GM12878 (cell line): ENCODE results near the gene WSCD2.
"Not testable (repeated sequence)": the region's sequence is repeated elsewhere in the genome, so short reads cannot be mapped to it uniquely, and the experiment has no call there.

Experiments used
- CTCF ChIP-seq, 3 experiments: IDR thresholded peaks in 2 of 3; conservative IDR thresholded peaks in 1 of 3; 2 replicates each; pipeline ENCODE4 v1.5.1; 2011; ENCODE audit warnings: low read depth in 3 of 3, low read length in 3 of 3, mild to moderate bottlenecking in 3 of 3, control low read depth in 2 of 3, moderate library complexity in 2 of 3, inconsistent platforms in 1 of 3, mixed read lengths in 1 of 3; ENCODE audit not compliant: control insufficient read depth in 2 of 3, insufficient read depth in 1 of 3; ENCODE audit errors: extremely low read depth in 1 of 3
- EGR1 ChIP-seq, 2 experiments: IDR thresholded peaks; 1 replicate in 1 of 2; 2 replicates in 1 of 2; pipeline ENCODE4 v1.6.1; 2011 to 2012; ENCODE audit warnings: low read depth in 2 of 2, low read length in 2 of 2, borderline replicate concordance in 1 of 2, mild to moderate bottlenecking in 1 of 2, moderate library complexity in 1 of 2
- GABPA ChIP-seq: IDR thresholded peaks from 2 replicates; pipeline ENCODE4 v1.6.1; 2014; ENCODE audit warnings: antibody characterized with exemption, low read depth, mild to moderate bottlenecking, inconsistent platforms
- HDAC2 ChIP-seq: fragments of 200-600 bp; sonication (generic); IDR thresholded peaks from 2 replicates; pipeline ENCODE4 v1.6.1; 2017
- JUNB ChIP-seq: IDR thresholded peaks from 2 replicates; pipeline ENCODE4 v1.6.1; 2016; ENCODE audit warnings: antibody characterized with exemption, mild to moderate bottlenecking
- KAT2A ChIP-seq: conservative IDR thresholded peaks from 2 replicates; pipeline ENCODE4 v1.6.1; 2011; ENCODE audit warnings: low read depth, low read length; ENCODE audit not compliant: control insufficient read depth
- MTA3 ChIP-seq: IDR thresholded peaks from 2 replicates; pipeline ENCODE4 v1.6.1; 2012; ENCODE audit warnings: low read length, inconsistent platforms, borderline replicate concordance
- MXI1 ChIP-seq: fragments of 150-350 bp; IDR thresholded peaks from 2 replicates; pipeline ENCODE4 v1.6.1; 2011; ENCODE audit warnings: low read depth, mild to moderate bottlenecking, inconsistent platforms, low read length, improper control_type of control experiment
- NFXL1 ChIP-seq: fragments of 450-650 bp; IDR thresholded peaks from 2 replicates; pipeline ENCODE4 v1.6.1; 2017; ENCODE audit warnings: antibody characterized with exemption, mild to moderate bottlenecking, borderline replicate concordance
- REST ChIP-seq: IDR thresholded peaks from 2 replicates; pipeline ENCODE4 v1.6.1; 2012; ENCODE audit warnings: mild to moderate bottlenecking, low read depth, low read length
- TARDBP ChIP-seq: IDR thresholded peaks from 2 replicates; pipeline ENCODE4 v1.6.1; 2016; ENCODE audit warnings: borderline replicate concordance
- ZNF207 ChIP-seq: fragments of 450-650 bp; IDR thresholded peaks from 2 replicates; pipeline ENCODE4 v1.6.1; 2014; ENCODE audit warnings: antibody characterized with exemption, mild to moderate bottlenecking, borderline replicate concordance

- not testable (repeated sequence) for TF ChIP-seq CTCF (IDR thresholded peaks at IDR 0.05 in 2 of 3, conservative IDR thresholded peaks at IDR 0.05 in 1 of 3; ENCODE audit: control insufficient read depth in 2 of 3, extremely low read depth in 1 of 3, insufficient read depth in 1 of 3, low read depth in 3 of 3, low read length in 3 of 3); TARDBP; MXI1; EGR1 (IDR thresholded peaks at IDR 0.05; ENCODE audit: borderline replicate concordance in 1 of 2, low read depth in 2 of 2, low read length in 2 of 2); REST; NFXL1; GABPA; KAT2A; HDAC2; ZNF207; JUNB; MTA3
Observed at GRCh38 chr12:108225101-108225500, 96.0 kb downstream of the WSCD2 start.
